Activated CD4-positive, CD25-positive, alpha-beta regulatory T cell (primary cell): ENCODE results near the gene CAMTA1.

Experiments
- DNase-seq, 4 experiments: peaks; one replicate each; lab custom pipeline; 2025; lab: John Stamatoyannopoulos, UW

Gene CAMTA1

DNA sequence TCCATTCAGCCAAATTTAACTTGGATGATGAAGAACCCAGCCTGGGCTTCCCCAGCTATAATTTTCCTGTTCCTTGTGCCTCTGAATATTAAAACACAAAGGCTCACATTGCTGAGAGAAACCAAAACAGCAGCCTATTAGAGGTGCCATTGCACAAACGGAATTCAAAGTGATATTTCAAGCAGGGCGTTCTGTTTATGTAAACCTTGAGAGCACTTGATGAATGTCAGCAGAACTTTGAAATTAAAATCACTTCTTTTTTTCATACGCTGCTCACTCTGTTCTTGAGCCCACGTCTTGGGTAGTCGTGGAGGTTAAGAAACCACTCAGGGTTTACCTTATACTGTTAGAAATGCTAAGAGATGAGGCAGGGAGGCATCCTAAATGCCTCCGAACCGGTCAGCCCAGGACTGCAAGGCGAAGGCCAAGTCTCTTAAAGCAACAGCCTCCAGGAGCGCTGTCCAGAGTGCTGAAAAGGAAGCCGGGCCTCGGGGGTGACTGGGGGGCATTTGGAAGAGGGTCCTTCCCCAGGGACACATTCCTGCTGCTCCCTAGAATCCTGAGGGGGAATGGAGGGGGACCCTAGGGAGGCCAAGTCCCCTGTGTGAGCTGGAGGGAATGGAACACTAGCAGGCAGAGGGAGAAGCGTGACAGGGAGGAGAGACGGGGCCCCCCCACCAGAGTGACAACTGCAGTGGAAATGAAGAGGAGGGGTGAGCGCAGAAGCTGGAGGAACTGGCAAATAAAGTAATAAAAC is 831.0 kb downstream of the CAMTA1 start:
- peak in 1 of 4 experiments; percentile 4 for DNase-seq

DNA sequence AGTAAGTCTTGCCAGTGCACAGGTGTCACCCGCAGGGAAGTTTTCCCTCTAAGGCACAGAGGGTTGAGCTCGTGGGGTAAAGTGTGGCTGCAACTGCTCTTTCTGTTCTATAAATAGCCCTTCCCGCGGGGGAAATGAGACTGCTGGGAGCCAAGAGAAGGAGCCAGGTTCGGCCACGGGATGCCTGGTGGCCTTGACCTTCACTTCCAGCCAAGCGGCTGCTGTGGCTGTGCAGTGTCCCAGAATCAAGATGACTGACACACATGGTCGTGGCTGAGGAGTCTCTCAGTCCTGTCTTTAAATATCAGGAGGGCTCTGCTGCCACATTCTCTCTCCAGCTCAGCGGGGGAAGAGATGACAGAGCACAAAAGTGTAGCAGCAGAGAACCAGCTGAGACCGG is 831.7 kb downstream of the CAMTA1 start:
- no peak for DNase-seq

DNA sequence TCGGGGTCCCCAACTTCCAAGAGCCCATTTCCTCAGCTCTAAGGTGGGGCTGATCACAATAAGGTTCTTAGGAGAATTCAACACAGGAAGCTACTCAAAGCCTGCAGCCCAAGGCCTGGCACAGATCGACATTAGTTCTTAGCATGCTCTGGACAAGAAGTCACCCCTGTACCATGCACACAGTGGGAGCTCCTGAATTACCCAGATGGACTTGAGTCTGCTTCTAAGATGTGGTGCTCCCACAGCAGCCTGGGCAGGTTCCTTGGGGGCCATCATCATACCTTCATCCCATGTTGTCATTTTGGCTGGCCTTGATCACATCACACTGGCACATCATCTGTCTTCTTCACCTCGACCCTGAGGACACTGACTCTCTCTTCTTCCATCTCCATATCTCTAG is 832.6 kb downstream of the CAMTA1 start:
- DNase-seq: no peak

DNA sequence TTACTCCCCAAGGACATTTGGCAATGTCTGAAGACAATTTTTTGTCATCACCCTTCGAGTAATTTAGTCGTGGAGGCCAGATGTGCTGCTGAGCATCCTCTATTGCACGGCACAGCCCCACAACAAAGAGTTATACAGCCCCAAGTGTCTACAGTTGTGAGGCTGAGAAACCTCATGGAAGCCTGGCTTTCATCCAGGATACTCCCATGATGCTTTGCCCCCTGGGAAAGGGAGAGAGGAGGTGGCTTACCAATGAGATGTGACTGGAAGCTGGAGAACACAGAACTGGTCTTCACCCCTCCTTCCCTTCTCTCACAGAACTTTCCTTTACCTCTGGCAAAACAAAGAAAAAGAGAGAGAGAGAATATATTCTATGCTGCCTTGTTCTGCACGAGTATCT is 834.9 kb downstream of the CAMTA1 start:
- DNase-seq: no peak

DNA sequence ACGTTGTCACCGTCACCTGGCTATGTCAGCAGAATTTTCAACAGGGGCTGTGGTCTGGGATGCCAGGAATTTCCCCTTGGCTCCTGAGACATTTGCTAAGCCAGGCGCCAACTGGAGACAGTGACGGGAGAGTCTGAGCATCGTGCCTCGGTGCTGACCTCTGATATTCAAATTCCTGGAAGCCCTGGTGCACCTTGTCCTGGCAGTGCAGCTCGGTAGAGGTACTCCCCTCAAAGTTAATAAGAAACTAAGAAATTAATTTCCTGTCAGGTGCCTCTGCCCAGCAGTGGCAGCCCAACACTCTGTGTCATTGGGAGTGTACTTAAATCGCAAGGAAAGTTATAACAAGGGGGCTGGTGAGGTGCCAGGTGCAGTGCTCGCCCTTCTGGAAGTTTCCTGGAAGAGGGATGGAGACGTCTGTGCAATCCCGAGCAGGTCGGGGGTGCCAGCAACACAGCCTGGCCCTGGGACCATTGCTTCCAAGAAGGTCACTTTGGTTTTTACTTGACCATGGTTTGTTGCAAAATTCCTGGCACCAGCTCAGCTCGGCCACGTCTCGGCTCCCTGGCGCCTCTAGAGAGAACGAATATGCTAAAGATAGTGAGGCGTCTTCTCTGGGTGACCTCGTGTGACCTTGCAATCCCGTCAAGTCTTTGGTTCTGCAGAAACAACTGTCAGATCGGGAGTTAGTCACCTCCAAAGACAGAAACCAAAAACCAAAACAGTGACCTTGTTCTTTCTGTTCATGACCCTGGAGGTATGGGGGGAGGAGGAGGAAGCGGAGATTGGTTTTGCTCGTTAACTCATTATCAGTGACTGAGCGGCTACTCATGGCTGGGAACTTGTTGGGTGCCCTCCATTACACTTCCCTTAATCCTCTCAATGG is 836.3 kb downstream of the CAMTA1 start:
- no peak for DNase-seq

DNA sequence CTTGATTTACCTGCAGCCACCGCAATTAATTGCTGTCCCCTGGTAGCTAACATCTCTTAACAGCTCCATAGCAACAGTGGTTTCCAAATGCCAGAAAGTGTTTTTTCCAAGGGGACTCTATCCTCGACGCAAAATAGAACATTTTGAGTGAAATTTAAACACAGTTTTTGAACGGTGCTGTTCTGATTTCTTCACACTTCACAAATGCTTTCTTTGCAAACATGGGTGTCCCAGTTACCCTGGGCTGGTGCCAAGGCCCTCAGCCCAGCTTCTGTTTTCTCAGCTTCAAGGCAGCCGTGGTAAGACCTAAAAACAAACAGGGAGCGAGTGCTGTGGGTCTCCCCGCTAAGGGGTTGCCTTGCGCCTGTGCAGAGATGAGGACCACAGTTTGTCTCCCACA is 838.6 kb downstream of the CAMTA1 start:
- no peak for DNase-seq

DNA sequence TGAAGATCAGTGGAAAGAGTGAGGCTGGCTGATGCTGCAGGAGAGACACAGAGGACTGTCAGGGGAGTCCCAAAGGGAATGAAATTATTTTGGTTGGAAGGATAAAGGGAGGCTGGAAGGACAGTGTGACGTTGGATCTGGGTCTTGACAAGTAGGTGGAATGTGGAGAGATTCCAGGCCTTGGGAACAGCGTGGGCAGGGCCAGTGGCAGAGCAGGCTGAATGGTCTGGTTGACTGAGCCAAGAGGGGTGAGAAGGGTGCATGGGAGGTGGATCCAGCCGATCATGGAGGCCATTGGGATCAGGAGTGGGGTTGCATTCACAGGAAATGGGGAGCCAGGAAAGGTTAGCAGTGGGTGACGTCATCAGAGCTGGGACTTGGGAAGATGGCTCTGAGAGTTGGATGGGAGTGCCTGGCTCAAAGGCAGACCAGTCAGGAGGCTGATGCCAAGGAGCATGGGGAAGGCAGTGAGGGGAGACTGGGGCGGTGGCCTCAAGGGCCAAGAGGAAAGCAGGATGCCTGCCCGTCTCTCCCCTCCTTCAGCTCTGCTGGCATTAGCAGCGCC is 839.6 kb downstream of the CAMTA1 start:
- no peak for DNase-seq

DNA sequence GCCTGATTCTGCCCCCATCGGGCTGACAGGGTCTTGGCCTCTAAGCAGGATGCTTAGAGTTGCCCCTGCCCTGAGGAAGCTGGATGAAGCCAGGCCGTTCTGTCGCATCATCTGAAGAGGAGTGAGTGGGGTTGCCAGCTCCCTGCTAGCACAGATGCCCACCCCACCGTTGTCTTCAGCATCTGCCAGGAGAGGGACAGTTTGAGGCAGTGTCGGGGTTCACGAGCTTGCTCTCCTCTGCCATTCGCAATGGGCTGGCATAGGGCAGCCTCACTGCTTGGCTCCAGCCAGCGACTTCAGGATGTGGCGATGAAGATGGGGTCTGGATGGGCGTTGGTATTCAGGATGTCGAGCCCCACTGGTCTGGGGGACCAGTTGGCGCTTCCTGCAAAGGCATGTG is 840.1 kb downstream of the CAMTA1 start:
- no peak for DNase-seq

DNA sequence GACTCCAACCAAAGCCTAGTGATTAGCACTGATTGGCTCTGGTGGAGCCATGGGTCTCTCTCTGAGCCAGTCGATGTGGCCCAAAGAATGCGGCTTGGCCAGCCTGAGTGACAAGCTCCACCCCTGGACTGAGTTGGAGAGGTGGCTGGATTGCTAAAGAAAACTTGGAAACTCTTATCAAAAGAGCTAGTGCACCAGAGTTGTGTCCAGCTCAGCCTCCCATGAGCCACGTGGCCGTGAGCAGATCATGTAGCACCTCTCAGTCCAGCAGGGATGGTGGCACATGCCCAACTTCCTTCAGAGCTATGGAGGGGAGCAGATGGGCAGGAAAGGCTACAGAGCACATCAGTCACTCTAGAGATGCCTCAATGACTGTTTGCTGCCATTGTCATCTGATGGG is 843.0 kb downstream of the CAMTA1 start:
- no peak for DNase-seq

DNA sequence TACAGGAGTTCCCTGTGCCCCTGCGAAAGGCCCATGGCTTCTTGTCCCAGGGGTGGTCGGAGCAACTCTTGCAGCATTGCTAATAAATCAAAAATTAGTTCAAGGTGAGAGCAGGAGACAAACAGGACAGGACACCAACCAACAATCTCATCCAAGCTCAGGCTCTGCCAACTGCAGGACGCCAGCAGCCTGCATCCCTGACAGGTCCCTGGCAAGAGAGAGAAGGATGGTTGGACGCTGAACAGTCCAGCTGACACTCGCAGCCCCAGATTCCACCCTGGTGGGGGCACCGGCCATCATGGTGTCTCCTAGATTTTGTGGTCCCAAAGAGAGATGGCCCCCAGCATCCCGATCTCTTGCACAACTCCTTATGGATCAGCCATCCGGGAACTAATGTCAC is 843.8 kb downstream of the CAMTA1 start:
- DNase-seq: no peak

DNA sequence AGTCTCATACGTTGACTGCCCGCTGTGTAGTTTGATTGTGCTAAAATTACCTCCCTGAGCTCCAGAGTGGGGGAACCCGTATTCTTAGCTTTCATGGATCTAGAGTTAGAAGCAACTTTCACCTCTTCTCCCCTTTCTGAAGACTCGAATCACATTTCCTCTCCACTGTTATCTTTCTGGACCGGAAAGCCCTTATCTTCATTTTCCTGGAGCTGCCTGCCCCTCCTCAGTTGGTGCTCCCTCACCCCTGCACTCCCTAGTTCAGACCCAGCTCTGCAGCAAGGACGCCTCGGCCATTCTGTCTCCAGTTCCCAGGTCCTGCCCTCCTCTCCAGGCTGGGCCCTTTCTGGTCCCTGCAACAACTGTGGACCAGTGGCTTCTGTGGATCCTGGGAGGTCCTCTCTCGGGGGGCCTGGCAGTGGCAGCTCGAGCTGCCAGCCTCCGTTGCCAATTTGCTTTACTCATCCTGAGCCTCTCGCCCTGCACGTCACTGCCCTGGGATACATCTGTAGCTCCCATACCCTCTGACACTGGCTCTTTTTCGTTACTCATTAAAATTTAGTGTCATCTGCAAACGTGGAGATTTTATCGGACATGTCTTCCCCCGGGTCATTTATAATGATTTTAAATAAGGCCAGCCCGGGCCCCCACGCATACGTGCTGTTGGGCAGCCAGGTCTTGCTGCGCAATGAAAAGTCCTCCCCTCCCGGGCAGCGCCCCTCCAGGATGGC is 844.4 kb downstream of the CAMTA1 start:
- DNase-seq: no peak

DNA sequence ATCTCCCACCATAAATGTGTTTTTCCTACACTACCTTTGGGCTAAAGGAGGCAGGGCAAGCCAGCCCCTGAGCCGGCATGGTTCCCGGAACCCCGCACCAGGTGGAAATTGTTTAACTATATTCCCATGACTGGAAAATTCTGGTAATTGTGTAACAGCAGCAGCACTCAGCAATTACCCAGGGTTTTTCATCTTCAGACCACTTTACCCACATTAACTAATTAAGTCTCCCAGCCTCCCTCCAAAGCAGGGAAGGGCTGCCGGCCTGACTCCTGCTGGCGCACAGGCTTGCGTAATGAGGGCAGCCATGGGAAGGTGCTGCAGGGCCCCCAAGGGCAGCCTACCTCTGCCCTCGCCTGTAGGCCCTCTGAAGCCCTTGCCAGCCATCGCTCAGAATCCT is 845.1 kb downstream of the CAMTA1 start:
- DNase-seq: no peak

DNA sequence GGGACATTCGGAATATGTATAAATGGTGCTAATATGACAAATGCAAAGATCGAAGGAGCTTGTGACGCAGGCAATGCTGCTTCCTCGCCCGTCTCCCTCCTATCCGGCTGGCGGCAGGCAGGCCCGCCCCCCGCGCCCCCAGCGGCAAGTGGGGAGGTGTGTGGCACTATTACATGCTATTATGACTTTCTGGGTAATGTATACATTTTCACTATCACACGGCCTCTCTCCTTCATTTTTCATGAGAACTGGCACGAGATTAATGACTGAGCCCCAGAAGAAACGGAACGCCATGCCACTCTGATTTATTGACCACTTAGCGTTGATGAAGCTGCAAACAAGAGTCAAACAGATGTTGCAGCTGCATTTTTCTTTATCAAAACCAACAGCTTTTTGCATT is 846.9 kb downstream of the CAMTA1 start:
- DNase-seq: no peak

DNA sequence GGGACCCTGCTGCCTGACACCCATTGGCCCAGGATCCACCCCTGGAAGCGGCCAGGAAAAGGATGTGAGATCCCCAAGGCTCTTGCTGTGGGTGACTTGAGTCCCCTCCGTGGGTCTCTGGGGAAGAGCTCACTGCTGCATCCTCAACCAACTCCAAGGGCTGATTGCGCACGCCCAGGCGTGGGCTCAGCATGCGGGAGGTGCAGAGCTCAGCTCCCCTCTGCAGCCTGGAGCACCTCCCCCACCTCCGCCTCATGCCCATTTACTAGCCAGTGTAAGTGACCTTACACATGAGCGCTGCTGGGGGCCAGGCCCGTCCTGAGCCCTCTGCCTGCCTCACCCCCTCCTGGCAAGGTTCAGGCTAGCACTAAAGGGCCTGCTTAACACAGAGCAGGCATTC is 847.4 kb downstream of the CAMTA1 start:
- no peak for DNase-seq

DNA sequence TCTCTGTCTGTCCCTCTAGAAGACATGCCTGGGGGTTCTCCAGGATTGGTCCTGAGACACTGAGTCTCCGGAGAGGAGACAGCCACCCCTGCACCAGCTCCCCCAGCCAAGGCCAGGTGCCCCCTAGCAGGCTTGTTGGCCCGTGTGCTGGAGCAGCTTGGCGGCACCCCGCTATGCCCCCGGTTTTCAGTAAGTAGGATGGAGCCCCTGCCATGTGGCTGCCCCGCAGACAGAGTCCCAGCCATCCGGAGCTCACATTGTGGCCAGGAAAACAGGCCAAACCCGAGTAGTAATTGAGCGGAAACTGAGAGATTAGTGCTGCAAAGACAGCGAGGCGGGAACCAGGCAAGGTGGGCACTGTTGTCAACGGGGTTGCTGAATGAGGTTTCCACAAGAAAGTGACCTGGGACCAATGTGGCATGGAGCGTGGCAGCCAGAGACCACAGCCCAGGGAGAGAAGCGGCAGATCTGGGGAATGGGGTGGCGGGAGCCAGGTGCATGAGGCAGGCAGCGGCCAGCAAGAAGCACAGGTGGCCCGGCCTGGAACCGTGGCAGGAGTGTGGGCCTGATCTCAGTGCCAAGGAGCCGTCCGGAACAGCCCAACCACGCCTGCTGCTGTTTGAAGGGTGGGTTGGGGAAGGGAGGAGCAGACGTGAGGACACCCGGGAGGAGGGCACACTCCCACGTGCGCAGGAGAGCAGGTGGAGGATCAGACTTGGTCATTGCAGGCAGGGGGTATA is 848.4 kb downstream of the CAMTA1 start:
- DNase-seq: no peak

DNA sequence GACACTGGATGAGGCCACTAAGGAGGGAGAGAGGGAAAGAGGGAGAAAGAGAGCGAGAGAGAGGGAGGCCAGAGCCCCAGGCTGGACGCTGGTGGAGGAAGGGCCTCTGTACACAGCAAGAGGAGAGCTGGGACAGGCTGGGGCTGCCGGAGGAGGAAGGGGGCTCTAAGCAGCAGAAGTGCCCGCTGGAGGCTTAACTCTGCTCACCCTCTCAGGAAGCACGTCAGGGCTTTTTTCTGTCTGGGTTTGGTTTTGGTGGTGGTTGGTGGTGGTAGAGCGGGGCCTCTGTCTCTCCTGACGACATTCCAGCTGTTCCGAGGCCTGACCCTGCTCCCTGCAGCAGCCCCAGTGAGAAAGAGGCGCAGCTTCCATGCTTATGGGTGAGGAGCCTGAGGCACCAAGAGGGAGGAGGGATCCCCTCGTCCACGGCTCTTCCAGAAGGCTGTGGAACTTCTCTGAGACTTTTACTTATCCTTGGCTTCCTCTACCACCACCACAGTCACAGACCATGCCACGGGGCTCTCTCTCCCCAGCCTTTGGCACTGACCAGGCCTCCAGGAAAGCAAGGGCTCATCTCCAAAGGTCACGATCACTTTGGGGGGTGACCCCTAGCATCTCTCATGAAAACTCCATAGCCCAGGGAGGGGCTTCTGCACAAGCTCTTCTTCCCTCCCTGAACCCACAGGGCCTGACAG is 849.4 kb downstream of the CAMTA1 start:
- no peak for DNase-seq

DNA sequence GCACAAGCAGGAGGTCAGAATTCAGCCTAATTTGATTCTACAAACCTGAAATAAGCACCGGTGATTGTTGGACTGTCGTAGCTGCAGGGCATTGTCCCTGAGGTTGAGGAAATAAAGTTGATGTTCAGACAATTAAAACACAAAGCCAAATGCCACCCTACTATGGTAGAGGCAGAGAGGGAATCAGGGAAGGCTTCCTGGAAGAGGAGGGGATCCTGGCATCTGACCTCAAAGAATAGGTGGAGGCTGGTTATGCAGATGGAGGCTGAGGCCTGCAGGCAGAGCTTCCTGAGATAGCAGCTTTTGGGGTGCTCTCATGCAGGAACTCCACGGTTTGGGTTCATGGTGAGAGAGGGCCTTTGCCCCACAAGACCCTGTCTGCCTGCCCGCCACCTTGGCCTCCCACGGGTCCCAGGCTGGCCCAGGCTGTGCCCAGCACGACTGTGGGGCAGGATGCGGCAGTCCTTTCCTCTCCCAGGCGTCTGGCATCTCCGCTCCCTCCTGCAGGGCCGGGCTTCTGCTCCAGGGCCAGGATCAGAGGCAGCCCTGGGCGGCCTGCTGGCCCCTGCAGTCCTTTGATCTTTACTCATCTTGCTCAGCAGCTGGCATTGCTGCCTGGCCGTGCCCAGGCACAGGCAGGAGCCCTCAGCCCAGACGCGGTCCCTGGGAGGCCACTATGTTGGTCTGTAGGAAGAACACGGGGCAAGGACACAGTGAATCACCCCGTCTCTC is 851.7 kb downstream of the CAMTA1 start:
- DNase-seq: no peak

DNA sequence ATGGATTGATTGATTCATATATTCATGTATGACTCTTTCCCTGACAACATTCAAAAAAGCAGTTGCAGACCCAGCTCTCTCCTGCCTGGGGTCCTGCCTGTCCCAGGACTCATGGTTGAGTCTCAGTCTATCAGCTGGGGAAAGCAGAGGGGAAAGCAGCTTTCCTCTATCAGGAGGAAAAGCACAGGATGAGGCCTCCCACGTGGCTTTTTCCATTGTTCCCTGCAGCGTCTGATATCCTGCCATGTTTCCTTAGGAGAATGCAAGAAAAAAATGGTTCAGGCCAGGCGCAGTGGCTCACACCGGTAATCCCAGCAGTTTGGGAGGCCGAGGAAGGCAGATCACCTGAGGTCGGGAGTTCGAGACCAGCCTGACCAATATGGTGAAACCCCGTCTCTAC is 852.8 kb downstream of the CAMTA1 start:
- DNase-seq: no peak

DNA sequence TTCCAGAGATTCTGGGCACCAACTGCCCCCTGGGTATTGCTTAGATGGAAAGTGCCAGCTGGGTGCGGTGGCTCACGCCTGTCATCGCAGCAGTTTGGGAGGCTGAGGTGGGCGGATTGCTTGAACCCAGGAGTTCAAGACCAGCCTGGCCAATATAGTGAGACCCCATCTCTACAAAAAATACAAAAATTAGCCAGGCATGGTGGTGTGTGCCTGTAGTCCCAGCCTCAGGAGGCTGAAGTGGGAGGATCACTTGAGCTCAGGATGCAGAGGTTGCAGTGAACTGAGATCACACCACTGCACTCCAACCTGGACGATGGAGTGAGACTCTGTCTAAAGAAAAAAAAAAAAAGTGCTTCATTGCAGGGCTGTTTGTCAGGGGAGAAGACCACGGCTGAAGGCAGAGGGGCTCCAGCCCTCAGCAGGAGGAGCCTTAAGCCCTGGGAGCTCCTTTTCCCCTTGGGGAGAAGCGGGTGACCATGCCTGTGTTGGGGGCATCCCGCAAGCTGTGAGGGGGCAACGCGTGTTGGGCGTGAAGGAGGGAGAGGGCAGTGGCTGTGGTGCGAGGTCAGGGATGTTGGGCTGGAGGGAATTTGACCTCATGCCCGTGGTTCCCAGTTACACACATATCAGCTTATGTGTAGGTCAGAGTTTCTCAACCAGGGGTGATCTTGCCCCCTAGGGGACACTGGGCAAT is 854.3 kb downstream of the CAMTA1 start:
- DNase-seq: no peak

DNA sequence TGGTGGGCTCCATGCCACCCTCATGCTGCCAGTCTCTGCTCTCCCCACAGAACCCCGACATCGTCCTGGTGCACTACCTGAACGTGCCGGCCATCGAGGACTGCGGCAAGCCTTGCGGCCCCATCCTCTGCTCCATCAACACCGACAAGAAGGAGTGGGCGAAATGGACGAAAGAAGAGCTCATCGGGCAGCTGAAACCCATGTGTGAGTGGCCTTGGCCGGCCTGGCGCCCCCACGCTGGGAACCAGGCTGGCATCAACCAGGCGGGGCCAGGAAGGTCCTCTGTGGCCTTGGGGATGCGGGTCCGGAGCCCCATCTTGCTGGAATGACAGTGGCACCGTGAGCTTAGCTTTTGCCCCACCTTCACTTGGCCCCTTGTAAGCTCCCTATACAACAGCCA is 855.1 kb downstream of the CAMTA1 start:
- DNase-seq: no peak
